ENCODE data around the gene TMEM132E.

The TMEM132E gene

GRCh38 chr17:34641368-34641767 lies 62.0 kb downstream of the TMEM132E start:
- peaks cover 0 to 9% (median 0%) of the 10 kb centered on the region in 11 experiments; a peak in 4 of 22 replicates for H4K20me1 ChIP-seq
- no peak overlapping the region for H3K4me3 ChIP-seq
- no peak overlapping the region for H3K4me2 ChIP-seq
- H3K9ac ChIP-seq: no peak overlapping the region
- TF ChIP-seq Cebpa-rat (IDR thresholded peaks at IDR 0.05): no peak
- peaks cover 9 to 31% (median 14%) of the 10 kb centered on the region in 10 experiments; a peak in 18 of 20 replicates for H3K4me1 ChIP-seq
- H3K9me3 ChIP-seq (replicated peaks in 1 of 11): no peaks in the 10 kb centered on the region
- no peaks in the 10 kb centered on the region for H3K36me3 ChIP-seq
- H3K27me3 ChIP-seq: peaks cover 16 to 19% (median 18%) of the 10 kb centered on the region in 11 experiments; a peak in 21 of 22 replicates
- H3K27ac ChIP-seq: no peak overlapping the region

- no peaks in the 10 kb centered on the region; a peak in 1 of 22 replicates for H3K9me3 ChIP-seq (replicated peaks in 1 of 11)
- H3K9ac ChIP-seq: no peak overlapping the region
- H3K27ac ChIP-seq: no peak overlapping the region
- H3K4me1 ChIP-seq: peaks cover 0 to 12% (median 0%) of the 10 kb centered on the region in 10 experiments; a peak in 4 of 20 replicates
- no peaks in the 10 kb centered on the region for H3K27me3 ChIP-seq
- peak overlapping the region in 6 of 11 experiments; percentile 10 to 38 (median 18); a peak in 7 of 22 replicates for H3K4me2 ChIP-seq
- no peak overlapping the region for H3K4me3 ChIP-seq
- H3K36me3 ChIP-seq: no peaks in the 10 kb centered on the region
- no peak for TF ChIP-seq Cebpa-rat (IDR thresholded peaks at IDR 0.05)
- no peaks in the 10 kb centered on the region for H4K20me1 ChIP-seq
These were observed 65.7 kb downstream of the TMEM132E start for GRCh38 chr17:34644941-34645550.

GRCh38 chr17:34645594-34645993 lies 66.2 kb downstream of the TMEM132E start:
- no peak overlapping the region for H3K27ac ChIP-seq
- peaks cover 0 to 12% (median 0%) of the 10 kb centered on the region in 10 experiments; a peak in 4 of 20 replicates for H3K4me1 ChIP-seq

GRCh38 chr17:34647511-34647910 lies 68.1 kb downstream of the TMEM132E start:
- Histone ChIP-seq H4K20me1 (no peaks in the 10 kb centered on the region; a peak in 1 of 22 replicates), H3K4me2 (no peak overlapping the region), H3K27me3 (no peaks in the 10 kb centered on the region), H3K27ac (no peak overlapping the region), H3K9ac (no peak overlapping the region), H3K4me3 (no peak overlapping the region), H3K9me3 (replicated peaks in 1 of 11) (no peaks in the 10 kb centered on the region; a peak in 1 of 22 replicates), H3K36me3 (no peaks in the 10 kb centered on the region), H3K4me1 (peaks cover 0 to 12% (median 0%) of the 10 kb centered on the region in 10 experiments; a peak in 4 of 20 replicates)
- TF ChIP-seq Cebpa-rat (IDR thresholded peaks at IDR 0.05): no peak

More at GRCh38 chr17:34645594-34645993, 66.2 kb downstream of the TMEM132E start:
- H4K20me1 ChIP-seq: no peaks in the 10 kb centered on the region; a peak in 1 of 22 replicates
- no peak overlapping the region for H3K9ac ChIP-seq
- H3K4me3 ChIP-seq: no peak overlapping the region
- no peaks in the 10 kb centered on the region for H3K27me3 ChIP-seq
- peak overlapping the region in 6 of 11 experiments; percentile 10 to 38 (median 14); a peak in 5 of 22 replicates for H3K4me2 ChIP-seq
- H3K36me3 ChIP-seq: no peaks in the 10 kb centered on the region
- H3K9me3 ChIP-seq (replicated peaks in 1 of 11): no peaks in the 10 kb centered on the region; a peak in 1 of 22 replicates
- TF ChIP-seq Cebpa-rat (IDR thresholded peaks at IDR 0.05): no peak

GRCh38 chr17:34650051-34650750 lies 70.8 kb downstream of the TMEM132E start:
- no peak for TF ChIP-seq Cebpa-rat (IDR thresholded peaks at IDR 0.05)
- no peak overlapping the region for H3K9ac ChIP-seq
- no peak overlapping the region for H3K27ac ChIP-seq
- no peaks in the 10 kb centered on the region; a peak in 1 of 22 replicates for H3K9me3 ChIP-seq (replicated peaks in 1 of 11)
- H3K4me2 ChIP-seq: no peak overlapping the region
- no peaks in the 10 kb centered on the region for H3K36me3 ChIP-seq
- no peaks in the 10 kb centered on the region for H3K27me3 ChIP-seq
- H3K4me3 ChIP-seq: no peak overlapping the region
- H3K4me1 ChIP-seq: peaks cover 0 to 6% (median 0%) of the 10 kb centered on the region in 10 experiments; a peak in 4 of 20 replicates
- H4K20me1 ChIP-seq: no peaks in the 10 kb centered on the region; a peak in 1 of 22 replicates

DNA sequence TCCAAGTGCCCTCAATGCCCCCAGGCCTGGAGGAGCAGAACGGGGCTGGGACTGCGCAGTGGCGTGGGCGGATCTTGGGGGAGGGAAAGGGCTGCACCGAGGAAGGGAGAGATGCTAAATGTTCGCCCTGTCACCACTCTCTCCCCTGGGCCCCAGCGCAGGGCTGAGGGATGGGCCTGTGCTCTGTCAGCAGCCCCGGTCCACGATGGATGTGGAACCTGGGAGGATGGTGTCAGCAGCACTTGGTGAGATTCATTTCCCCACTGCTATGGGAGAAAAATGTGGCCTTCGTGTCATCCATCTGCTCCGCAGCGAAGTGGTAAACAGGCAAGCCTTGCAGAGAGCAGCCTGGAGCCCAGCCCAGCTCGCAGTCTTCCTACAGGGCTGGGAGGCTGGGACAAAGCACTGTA lies 72.0 kb downstream of the TMEM132E start:
- no peak for TF ChIP-seq Cebpa-rat (IDR thresholded peaks at IDR 0.05)
- no peaks in the 10 kb centered on the region; a peak in 1 of 22 replicates for H4K20me1 ChIP-seq

GRCh38 chr17:34652021-34652555 lies 72.7 kb downstream of the TMEM132E start:
- Histone ChIP-seq H3K4me2 (no peak overlapping the region), H4K20me1 (no peaks in the 10 kb centered on the region; a peak in 1 of 22 replicates), H3K4me1 (no peaks in the 10 kb centered on the region), H3K36me3 (no peaks in the 10 kb centered on the region), H3K27me3 (no peaks in the 10 kb centered on the region), H3K4me3 (no peak overlapping the region), H3K27ac (no peak overlapping the region), H3K9me3 (replicated peaks in 1 of 11) (no peaks in the 10 kb centered on the region; a peak in 1 of 22 replicates), H3K9ac (no peak overlapping the region)
- TF ChIP-seq Cebpa-rat (IDR thresholded peaks at IDR 0.05): no peak

More for the DNA sequence above, 72.0 kb downstream of the TMEM132E start:
- H3K9ac ChIP-seq: no peak overlapping the region
- no peaks in the 10 kb centered on the region for H3K4me1 ChIP-seq
- H3K27me3 ChIP-seq: no peaks in the 10 kb centered on the region
- H3K9me3 ChIP-seq (replicated peaks in 1 of 11): no peaks in the 10 kb centered on the region; a peak in 1 of 22 replicates
- H3K4me2 ChIP-seq: no peak overlapping the region
- no peak overlapping the region for H3K4me3 ChIP-seq
- H3K36me3 ChIP-seq: no peaks in the 10 kb centered on the region
- no peak overlapping the region for H3K27ac ChIP-seq

GRCh38 chr17:34653511-34653910 lies 74.1 kb downstream of the TMEM132E start:
- H3K36me3 ChIP-seq: no peaks in the 10 kb centered on the region
- no peak overlapping the region for H3K9ac ChIP-seq
- no peaks in the 10 kb centered on the region for H3K9me3 ChIP-seq (replicated peaks in 1 of 11)
- no peak overlapping the region for H3K27ac ChIP-seq
- no peaks in the 10 kb centered on the region for H3K4me1 ChIP-seq
- no peak overlapping the region for H3K4me3 ChIP-seq
- no peaks in the 10 kb centered on the region; a peak in 1 of 22 replicates for H4K20me1 ChIP-seq
- H3K4me2 ChIP-seq: no peak overlapping the region
- no peak for TF ChIP-seq Cebpa-rat (IDR thresholded peaks at IDR 0.05)
- no peaks in the 10 kb centered on the region for H3K27me3 ChIP-seq

GRCh38 chr17:34654276-34654880 lies 75.0 kb downstream of the TMEM132E start:
- Histone ChIP-seq H3K9me3 (replicated peaks in 1 of 11) (no peaks in the 10 kb centered on the region), H3K9ac (no peak overlapping the region), H3K27me3 (no peaks in the 10 kb centered on the region), H3K4me1 (no peaks in the 10 kb centered on the region), H3K4me2 (no peak overlapping the region), H3K4me3 (no peak overlapping the region), H3K36me3 (no peaks in the 10 kb centered on the region), H3K27ac (no peak overlapping the region), H4K20me1 (no peaks in the 10 kb centered on the region; a peak in 1 of 22 replicates)
- TF ChIP-seq Cebpa-rat (IDR thresholded peaks at IDR 0.05): no peak
